Right atrium auricular region (tissue), 2 donors: ENCODE measurements around the gene HOXA2. TPM values are rescaled to one million over a fixed set of nuclear protein-coding genes. Genes with fewer than 3 reads are reported as not detected.

Experiments
- DNase-seq: peaks from one replicate; pipeline ENCODE4 v3.0.0-alpha.2; 2019; ENCODE audit warnings: low spot score
- H3K27ac ChIP-seq, 2 donors: fragments of 200-600 bp; sonication (generic); 1 replicate in 1 of 2; 2 replicates in 1 of 2; pipeline ENCODE4 v1.5.1; 2016 to 2019
- H3K27me3 ChIP-seq, 2 donors: fragments of 200-600 bp; sonication (generic); one replicate each; pipeline versions ENCODE4 v1.5.1 to v1.6.0; 2017 to 2019
- H3K36me3 ChIP-seq: fragments of 200-600 bp; sonication (generic); one replicate; pipeline ENCODE4 v1.5.1; 2016
- H3K4me1 ChIP-seq, 2 donors: fragments of 200-600 bp; sonication (generic); one replicate each; pipeline versions ENCODE4 v1.5.1 to v1.6.0; 2017 to 2019
- H3K4me3 ChIP-seq, 2 donors: fragments of 200-600 bp; sonication (generic); 1 replicate in 1 of 2; 2 replicates in 1 of 2; pipeline ENCODE4 v1.5.1; 2017 to 2019; ENCODE audit warnings: mild to moderate bottlenecking in 1 of 2, moderate library complexity in 1 of 2
- H3K9me3 ChIP-seq, 2 donors: fragments of 200-600 bp; sonication (generic); one replicate each; pipeline ENCODE4 v1.5.1; 2019
- CTCF ChIP-seq, 2 donors: fragments of 200-600 bp; sonication (generic); IDR thresholded peaks; one replicate each; pipeline ENCODE4 v1.5.1; 2019; ENCODE audit warnings: antibody characterized with exemption in 2 of 2
- total RNA-seq, 2 donors: library from RNA; depleted of rRNA; stranded (reverse); fragments of >200 nt; gene quantifications; one replicate each; pipeline ENCODE4 v1.1.0, GENCODE V29; 2016

The HOXA2 gene
- total RNA-seq, 2 donors from 2014 or later = 0.16 to 0.33 TPM

- Histone ChIP-seq H3K27ac (no peak overlapping the region), H3K27me3 (peaks cover 53 to 91% of the 10 kb centered on the region in 2 donors), H3K4me1 (peaks cover 0 to 59% of the 10 kb centered on the region in 2 donors), H3K9me3 (no peaks in the 10 kb centered on the region), H3K36me3 (no peaks in the 10 kb centered on the region), H3K4me3 (no peak overlapping the region)
- no peak for DNase-seq
- TF ChIP-seq CTCF (IDR thresholded peaks at IDR 0.05) = no peak
Observed at GRCh38 chr7:27145914-27146412, 43.5 kb upstream of the HOXA2 start.

GRCh38 chr7:27145165-27145913 lies 42.9 kb upstream of the HOXA2 start:
- H3K4me1 ChIP-seq = peaks cover 0 to 53% of the 10 kb centered on the region in 2 donors
- DNase-seq = no peak

GRCh38 chr7:27144781-27145164 lies 42.3 kb upstream of the HOXA2 start:
- Histone ChIP-seq H3K27me3 (peaks cover 53 to 91% of the 10 kb centered on the region in 2 donors), H3K4me1 (peaks cover 0 to 52% of the 10 kb centered on the region in 2 donors), H3K27ac (no peak overlapping the region), H3K9me3 (no peaks in the 10 kb centered on the region), H3K36me3 (no peaks in the 10 kb centered on the region), H3K4me3 (no peak overlapping the region)
- DNase-seq = no peak
- TF ChIP-seq CTCF (IDR thresholded peaks at IDR 0.05) = no peak

More at GRCh38 chr7:27145165-27145913, 42.9 kb upstream of the HOXA2 start:
- no peak for TF ChIP-seq CTCF (IDR thresholded peaks at IDR 0.05)
- Histone ChIP-seq H3K27ac (no peak overlapping the region), H3K9me3 (no peaks in the 10 kb centered on the region), H3K27me3 (peaks cover 53 to 90% of the 10 kb centered on the region in 2 donors), H3K36me3 (no peaks in the 10 kb centered on the region), H3K4me3 (no peak overlapping the region)

- Histone ChIP-seq H3K4me3 (peak overlapping the region in 1 of 2 donors; percentile 55), H3K4me1 (peaks cover 0 to 57% of the 10 kb centered on the region in 2 donors), H3K27me3 (peaks cover 53 to 94% of the 10 kb centered on the region in 2 donors), H3K27ac (no peak overlapping the region), H3K9me3 (no peaks in the 10 kb centered on the region), H3K36me3 (no peaks in the 10 kb centered on the region)
- TF ChIP-seq CTCF (IDR thresholded peaks at IDR 0.05) = peak in 1 of 2 donors; percentile 37
- no peak for DNase-seq
Observed at GRCh38 chr7:27143950-27144780, 41.7 kb upstream of the HOXA2 start.

- Histone ChIP-seq H3K27ac (peak within 1 kb of the TSS in 1 of 2 donors; percentile 21), H3K4me3 (peak within 1 kb of the TSS; percentile 25 to 55), H3K36me3 (no peaks in the 10 kb centered on the region), H3K27me3 (peaks cover 48 to 89% of the 10 kb centered on the region in 2 donors), H3K4me1 (peaks cover 0 to 54% of the 10 kb centered on the region in 2 donors), H3K9me3 (no peaks in the 10 kb centered on the region)
- no peak for DNase-seq
- TF ChIP-seq CTCF (IDR thresholded peaks at IDR 0.05) = peak in 1 of 2 donors; percentile 63
Observed at GRCh38 chr7:27143023-27143949, 40.8 kb upstream of the HOXA2 start, which contains the start of gene HOXA5. TSS of gene HOXA5 (minus strand) at chr7:27143681. CDS start at chr7:27143607, 74 bp downstream.
